ENCODE results near the gene UBASH3A. TPM values are rescaled to one million over a fixed set of nuclear protein-coding genes. Genes with fewer than 3 reads are reported as not detected.

Gene UBASH3A
- total RNA-seq, 1 donor from 2014 or later = not detected

DNA sequence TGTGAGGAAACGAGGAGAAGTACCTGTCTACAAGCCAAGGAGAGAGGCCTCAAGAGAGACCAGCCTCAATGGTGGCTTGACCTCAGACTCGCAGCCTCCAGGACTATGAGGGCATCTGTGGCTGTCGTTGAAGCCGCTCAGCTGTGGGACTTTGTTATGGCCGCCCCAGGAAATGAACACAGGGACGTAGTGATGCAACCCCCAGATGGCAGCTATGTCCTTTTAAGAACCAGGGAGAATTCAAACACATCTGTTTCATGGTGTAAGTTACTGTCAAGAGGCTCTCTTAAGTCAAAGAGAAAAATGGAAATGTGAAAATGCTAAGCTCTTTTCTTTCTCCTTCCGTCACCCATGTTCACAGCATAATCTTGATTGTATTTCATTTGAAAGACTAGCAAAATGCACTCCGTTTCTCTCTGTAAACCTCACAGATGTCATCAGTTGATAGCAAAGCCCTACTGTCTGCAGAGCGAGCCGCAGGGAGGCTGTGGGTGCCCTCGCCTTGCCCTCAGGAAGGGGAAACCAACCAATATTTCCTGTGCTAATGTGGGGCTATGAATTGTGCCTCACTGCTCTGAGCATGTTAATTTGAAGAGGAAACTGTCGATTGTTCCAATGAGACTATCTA is 21.3 kb downstream of the UBASH3A start:
- H3K27ac Mint-ChIP-seq (ENCODE audit: unreplicated experiment) = peak overlapping the region; percentile 29
- no peak for DNase-seq
- H3K4me3 Mint-ChIP-seq (ENCODE audit: unreplicated experiment) = no peak overlapping the region
- peaks cover 6% of the 10 kb centered on the region for H3K9me3 Mint-ChIP-seq (ENCODE audit: unreplicated experiment)
- H3K27me3 Mint-ChIP-seq (ENCODE audit: unreplicated experiment) = peaks cover 4% of the 10 kb centered on the region
- TF ChIP-seq, protein P1, sequence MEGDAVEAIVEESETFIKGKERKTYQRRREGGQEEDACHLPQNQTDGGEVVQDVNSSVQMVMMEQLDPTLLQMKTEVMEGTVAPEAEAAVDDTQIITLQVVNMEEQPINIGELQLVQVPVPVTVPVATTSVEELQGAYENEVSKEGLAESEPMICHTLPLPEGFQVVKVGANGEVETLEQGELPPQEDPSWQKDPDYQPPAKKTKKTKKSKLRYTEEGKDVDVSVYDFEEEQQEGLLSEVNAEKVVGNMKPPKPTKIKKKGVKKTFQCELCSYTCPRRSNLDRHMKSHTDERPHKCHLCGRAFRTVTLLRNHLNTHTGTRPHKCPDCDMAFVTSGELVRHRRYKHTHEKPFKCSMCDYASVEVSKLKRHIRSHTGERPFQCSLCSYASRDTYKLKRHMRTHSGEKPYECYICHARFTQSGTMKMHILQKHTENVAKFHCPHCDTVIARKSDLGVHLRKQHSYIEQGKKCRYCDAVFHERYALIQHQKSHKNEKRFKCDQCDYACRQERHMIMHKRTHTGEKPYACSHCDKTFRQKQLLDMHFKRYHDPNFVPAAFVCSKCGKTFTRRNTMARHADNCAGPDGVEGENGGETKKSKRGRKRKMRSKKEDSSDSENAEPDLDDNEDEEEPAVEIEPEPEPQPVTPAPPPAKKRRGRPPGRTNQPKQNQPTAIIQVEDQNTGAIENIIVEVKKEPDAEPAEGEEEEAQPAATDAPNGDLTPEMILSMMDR (IDR thresholded peaks at IDR 0.05; ENCODE audit: partially characterized antibody, unreplicated experiment) = no peak
- peaks cover 5% of the 10 kb centered on the region for H3K4me1 Mint-ChIP-seq (ENCODE audit: low read depth, unreplicated experiment)
- H3K36me3 Mint-ChIP-seq (ENCODE audit: unreplicated experiment) = peaks cover 8% of the 10 kb centered on the region

DNA sequence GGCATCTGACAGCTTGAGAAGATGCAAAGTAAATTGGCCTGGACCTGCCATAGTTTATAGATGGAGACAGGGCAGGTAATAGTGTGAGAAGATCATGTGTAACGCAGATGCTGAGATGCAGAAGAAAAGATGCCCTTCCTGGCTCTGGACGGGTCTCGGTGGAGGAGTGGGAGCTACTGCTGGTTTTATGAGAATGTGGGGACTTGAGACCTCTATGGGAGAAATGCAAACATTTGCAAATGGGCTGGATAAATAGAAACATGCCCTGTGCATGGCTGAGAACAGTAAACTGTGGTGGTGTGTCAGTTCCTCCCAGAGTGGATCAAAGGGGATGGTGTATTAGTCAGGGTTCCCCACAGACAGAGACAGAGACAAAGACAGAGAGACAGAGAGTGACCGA is 21.9 kb downstream of the UBASH3A start:
- no peak for DNase-seq
- Mint-ChIP-seq H3K4me1 (ENCODE audit: low read depth, unreplicated experiment) (peaks cover 5% of the 10 kb centered on the region), H3K27me3 (ENCODE audit: unreplicated experiment) (peaks cover 4% of the 10 kb centered on the region), H3K36me3 (ENCODE audit: unreplicated experiment) (peaks cover 5% of the 10 kb centered on the region), H3K9me3 (ENCODE audit: unreplicated experiment) (peaks cover 6% of the 10 kb centered on the region), H3K27ac (ENCODE audit: unreplicated experiment) (no peak overlapping the region), H3K4me3 (ENCODE audit: unreplicated experiment) (no peak overlapping the region)
- TF ChIP-seq, protein P1 (IDR thresholded peaks at IDR 0.05; ENCODE audit: partially characterized antibody, unreplicated experiment) = no peak

DNA sequence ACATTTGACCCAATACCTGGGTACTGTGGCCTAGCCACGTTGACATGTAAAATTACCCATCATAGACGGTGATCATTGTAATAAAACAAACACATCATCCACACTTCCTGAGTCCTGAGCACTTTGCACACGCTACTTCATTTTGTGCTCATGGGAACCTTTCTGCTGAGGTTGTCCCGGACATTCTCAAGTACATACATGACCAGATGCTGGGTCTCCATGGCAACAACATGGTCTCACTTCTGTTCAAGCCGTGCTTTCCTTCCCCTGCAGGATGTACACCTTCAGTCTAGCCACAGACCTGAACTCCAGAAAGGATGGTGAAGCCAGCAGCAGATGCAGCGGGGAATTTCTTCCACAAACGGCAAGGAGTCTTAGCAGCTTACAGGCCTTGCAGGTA is 22.7 kb downstream of the UBASH3A start:
- Mint-ChIP-seq H3K9me3 (ENCODE audit: unreplicated experiment) (peaks cover 6% of the 10 kb centered on the region), H3K27me3 (ENCODE audit: unreplicated experiment) (peaks cover 7% of the 10 kb centered on the region), H3K4me1 (ENCODE audit: low read depth, unreplicated experiment) (peaks cover 5% of the 10 kb centered on the region), H3K27ac (ENCODE audit: unreplicated experiment) (no peak overlapping the region), H3K4me3 (ENCODE audit: unreplicated experiment) (no peak overlapping the region), H3K36me3 (ENCODE audit: unreplicated experiment) (peaks cover 4% of the 10 kb centered on the region)
- DNase-seq = no peak
- TF ChIP-seq, protein P1 (IDR thresholded peaks at IDR 0.05; ENCODE audit: partially characterized antibody, unreplicated experiment) = no peak

DNA sequence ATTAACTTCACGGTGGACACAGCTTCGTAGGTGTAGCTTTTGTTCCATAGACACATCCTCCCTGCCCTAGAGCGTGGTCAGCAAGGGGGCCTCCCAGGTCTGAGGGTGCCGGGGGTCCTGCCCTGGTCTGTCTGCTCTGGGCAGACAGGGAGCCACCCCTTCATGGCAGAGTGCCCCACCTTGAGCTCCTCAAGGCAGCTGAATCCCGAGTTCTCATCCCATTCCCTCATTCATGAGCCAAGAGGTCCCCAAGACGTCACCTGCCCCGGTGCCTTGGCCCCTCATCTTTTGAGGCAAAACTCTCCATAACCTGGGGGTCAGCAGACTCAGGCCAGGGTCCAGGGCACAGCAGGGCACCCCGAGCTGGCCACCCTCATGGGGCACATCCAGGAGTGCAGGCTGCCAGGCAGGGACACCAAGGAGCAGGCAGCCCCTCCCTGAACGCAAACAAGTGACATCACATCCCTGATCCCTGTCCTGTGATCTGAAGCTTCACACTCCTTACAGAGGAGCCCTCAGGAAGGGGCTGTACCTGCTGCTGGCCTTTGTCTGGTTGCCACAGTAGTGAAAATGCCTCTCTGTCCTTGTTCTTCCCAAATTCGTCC is 23.3 kb downstream of the UBASH3A start:
- TF ChIP-seq, protein P1 (IDR thresholded peaks at IDR 0.05; ENCODE audit: partially characterized antibody, unreplicated experiment) = no peak
- H3K4me3 Mint-ChIP-seq (ENCODE audit: unreplicated experiment) = no peak overlapping the region
- DNase-seq = no peak
- peaks cover 5% of the 10 kb centered on the region for H3K4me1 Mint-ChIP-seq (ENCODE audit: low read depth, unreplicated experiment)
- H3K27me3 Mint-ChIP-seq (ENCODE audit: unreplicated experiment) = peaks cover 7% of the 10 kb centered on the region
- H3K9me3 Mint-ChIP-seq (ENCODE audit: unreplicated experiment) = peaks cover 6% of the 10 kb centered on the region
- peaks cover 9% of the 10 kb centered on the region for H3K36me3 Mint-ChIP-seq (ENCODE audit: unreplicated experiment)
- no peak overlapping the region for H3K27ac Mint-ChIP-seq (ENCODE audit: unreplicated experiment)

DNA sequence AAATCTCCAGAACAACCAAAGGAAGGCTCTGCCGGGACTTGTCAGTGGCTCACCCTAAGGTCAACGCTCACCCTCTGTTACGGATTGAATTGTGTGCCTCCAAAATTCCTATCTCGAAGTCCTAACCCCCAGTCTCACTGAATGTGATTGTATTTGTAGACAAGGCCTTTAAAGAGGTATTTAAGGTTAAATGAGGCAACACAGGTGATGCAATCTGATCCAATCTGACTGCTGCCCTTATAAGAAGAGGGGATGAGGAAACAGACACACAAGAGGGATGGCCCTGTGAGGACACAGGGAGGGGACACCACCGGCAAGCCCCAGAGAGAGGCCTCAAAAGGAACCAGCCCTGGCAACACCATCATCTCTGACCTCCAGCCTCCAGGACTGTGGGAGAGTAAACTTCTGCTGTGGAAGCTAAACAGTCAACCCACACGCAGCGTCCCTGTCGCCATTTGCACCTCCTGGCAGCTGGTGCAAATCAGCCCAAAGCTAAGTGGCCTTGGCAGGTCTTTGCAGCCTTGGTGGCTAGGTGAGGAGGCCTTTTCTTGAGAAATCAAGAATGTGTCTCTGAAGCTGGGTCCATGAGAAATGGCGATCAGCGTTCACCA is 24.2 kb downstream of the UBASH3A start:
- peaks cover 7% of the 10 kb centered on the region for H3K27me3 Mint-ChIP-seq (ENCODE audit: unreplicated experiment)
- H3K4me3 Mint-ChIP-seq (ENCODE audit: unreplicated experiment) = no peak overlapping the region
- TF ChIP-seq, protein P1 (IDR thresholded peaks at IDR 0.05; ENCODE audit: partially characterized antibody, unreplicated experiment) = no peak
- H3K9me3 Mint-ChIP-seq (ENCODE audit: unreplicated experiment) = peaks cover 6% of the 10 kb centered on the region
- no peak overlapping the region for H3K27ac Mint-ChIP-seq (ENCODE audit: unreplicated experiment)
- H3K36me3 Mint-ChIP-seq (ENCODE audit: unreplicated experiment) = peaks cover 15% of the 10 kb centered on the region
- peaks cover 5% of the 10 kb centered on the region for H3K4me1 Mint-ChIP-seq (ENCODE audit: low read depth, unreplicated experiment)
- DNase-seq = no peak
